HG03025 (cell line): ENCODE results near the gene C9orf153.
"Not testable (repeated sequence)": the region's sequence is repeated elsewhere in the genome, so short reads cannot be mapped to it uniquely, and the experiment has no call there.

ENCODE experiments used
- ATAC-seq: cut with Tn5 transposase; IDR thresholded peaks from one replicate; pipeline ENCODE4 v1.9.1; 2021; ENCODE audit warnings: mild to moderate bottlenecking, moderate library complexity; ENCODE audit not compliant: unreplicated experiment, low FRiP score

C9orf153 gene

DNA sequence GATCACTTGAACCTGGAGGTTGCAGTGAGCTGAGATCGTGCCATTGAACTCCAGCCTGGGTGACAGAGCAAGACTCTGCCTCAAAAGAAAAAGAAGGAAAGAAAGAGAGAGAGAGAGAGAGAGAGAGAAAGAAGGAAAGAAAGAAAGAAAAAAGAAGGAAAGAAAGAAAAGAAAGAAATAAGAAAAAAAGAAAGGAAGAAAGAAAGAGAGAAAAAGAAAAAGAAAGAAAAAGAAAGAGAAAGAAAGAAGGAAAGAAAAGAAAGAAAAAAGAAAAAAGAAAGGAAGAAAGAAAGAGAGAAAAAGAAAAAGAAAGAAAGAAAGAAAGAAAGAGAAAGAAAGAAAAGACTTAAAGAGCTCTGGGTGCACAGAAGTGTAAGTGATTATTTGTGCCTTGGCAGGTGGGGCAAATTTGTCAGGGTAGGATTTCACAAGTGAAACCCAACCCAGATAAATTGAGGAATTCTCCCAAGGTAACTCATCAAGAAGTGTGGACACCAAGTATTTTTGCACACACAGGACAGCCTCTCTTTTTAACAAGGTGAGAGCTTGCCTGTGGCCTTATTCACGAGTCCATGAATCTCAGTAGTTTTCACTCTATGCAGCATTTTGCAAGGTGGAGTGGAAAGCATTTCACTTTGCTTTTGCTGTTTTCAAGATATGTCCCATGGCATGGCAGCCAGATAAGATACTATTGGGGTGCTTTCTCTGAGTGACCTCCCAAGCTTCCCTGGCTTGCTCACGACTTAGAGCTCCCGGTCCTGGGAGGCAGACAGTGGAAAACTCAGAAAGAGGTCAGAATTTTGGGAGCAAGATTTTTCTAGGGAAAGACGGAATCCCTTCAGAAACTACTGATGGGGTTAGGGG lies 57.8 kb downstream of the C9orf153 start:
- no peak for ATAC-seq

DNA sequence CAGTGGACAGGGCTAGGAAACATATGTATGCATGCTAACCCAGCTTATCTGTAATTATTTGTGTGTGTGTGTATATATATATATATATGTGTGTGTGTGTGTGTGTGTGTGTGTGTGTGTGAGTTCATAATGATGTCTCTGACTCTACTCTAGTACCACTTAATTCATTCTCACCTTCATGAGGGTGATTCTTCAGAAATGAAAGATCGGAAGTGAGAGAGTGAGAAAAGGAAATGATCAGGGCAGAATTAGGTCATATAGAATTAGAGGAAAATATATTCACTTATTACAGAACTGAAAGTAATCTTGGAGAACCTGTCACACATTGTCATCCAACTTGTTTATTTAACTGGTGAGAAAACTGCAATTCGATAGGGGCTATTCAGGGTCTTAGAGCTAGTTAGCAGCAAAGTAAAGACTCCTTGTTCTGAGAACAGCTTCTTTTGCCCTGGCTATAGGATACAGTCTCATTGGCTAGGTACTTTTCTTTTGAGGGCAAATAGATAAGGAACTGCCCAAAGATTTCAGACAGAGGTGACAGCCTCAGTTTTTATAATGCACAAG lies 58.8 kb downstream of the C9orf153 start:
- no peak for ATAC-seq

DNA sequence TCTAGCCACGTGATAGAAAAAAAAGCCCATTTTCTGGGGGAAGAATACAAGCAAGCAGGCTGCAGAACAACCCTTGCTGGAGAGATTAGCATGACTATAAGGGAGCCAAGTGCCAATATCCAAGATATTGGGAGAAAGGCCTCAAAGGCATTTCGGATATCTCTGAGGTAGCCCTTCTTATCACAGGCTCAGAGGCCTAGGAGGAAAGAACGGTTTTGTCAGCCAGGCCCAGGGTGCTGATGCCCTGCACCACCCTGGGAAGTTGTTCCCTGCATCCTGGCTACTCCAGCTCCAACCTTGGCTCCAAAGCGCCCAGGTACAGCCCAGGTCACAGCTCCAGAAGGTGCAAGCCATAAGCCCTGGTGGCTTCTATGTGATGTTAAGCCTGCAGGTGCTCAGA lies 66.4 kb downstream of the C9orf153 start:
- ATAC-seq, result no peak

DNA sequence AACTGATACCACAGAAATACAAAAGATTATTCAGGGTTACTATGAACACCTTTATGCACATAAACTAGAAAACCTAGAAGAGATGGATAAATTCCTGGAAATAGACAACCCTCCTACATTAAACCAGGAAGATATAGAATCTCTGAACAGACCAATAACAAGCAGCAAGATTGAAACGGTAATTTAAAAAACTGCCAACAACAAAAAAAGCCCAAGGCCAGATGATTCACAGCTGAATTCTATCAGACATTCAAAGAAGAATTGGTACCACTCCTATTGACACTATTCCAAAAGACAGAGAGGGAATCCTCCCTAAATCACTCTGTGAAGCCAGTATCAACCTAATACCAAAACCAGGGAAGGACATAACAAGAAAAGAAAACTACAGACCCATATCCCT lies 68.8 kb downstream of the C9orf153 start:
- not testable (repeated sequence) for ATAC-seq

- ATAC-seq, result no peak
Measured at GRCh38 chr9:86187121-86187520, 72.3 kb downstream of the C9orf153 start.

DNA sequence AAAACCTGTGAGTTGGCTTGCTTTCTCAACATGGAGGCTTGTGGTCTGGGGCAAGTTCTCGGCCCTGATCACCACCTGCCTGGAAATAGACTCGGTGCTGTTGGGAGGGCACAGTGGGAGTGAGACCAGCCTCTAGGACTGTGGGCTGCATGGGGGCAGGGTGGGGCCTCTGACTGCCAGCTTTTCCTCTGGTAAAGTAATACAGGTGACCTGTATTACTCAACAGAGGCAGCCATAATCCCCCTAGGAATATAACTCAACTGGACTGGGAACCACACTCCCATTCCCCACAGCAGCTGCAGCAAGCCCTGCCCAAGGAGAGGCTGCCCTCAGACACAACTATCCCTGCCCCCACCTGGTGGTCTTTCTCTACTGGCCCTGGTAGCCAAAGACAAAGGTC lies 72.8 kb downstream of the C9orf153 start:
- ATAC-seq, result no peak

GRCh38 chr9:86185872-86186271 lies 73.6 kb downstream of the C9orf153 start:
- no peak for ATAC-seq

GRCh38 chr9:86184138-86184524 lies 75.3 kb downstream of the C9orf153 start:
- no peak for ATAC-seq

DNA sequence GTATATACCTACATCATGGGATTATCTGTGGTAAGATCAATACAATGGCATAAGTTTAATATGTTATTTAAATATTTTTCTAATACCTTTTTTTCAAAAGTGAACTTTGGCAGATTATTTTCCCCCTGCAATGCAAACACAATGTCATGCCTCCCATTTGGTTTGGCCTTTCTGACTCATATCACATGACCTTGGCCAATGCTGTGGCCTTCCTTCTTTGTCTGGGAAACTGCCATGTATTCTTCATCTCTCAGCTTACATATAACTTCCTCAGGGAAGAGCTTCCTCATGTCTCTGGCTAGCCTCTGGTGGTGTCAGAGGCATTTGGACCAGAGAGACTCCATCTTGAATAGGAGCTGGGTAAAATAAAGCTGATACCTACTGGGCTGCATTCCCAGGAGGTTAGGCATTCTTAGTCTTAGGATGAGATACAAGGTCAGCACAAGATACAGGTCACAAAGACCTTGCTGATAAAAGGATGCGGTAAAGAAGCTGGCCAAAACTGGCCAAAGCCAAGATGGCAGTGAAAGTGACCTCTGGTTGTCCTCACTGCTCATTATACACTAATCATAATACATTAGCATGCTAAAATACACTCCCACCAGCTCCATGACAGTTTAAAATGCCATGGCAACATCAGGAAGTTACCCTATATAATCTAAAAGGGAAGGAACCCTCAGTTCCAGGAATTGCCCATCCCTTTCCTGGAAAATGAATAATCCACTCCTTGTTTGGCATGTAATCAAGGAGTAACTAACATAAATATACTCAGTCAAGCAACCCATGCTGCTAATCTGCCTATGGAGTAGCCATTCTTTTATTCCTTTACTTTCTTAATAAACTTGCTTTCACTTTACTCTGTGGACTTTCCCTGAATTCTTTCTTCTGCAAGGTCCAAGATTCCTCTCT lies 76.0 kb downstream of the C9orf153 start:
- ATAC-seq, result no peak

DNA sequence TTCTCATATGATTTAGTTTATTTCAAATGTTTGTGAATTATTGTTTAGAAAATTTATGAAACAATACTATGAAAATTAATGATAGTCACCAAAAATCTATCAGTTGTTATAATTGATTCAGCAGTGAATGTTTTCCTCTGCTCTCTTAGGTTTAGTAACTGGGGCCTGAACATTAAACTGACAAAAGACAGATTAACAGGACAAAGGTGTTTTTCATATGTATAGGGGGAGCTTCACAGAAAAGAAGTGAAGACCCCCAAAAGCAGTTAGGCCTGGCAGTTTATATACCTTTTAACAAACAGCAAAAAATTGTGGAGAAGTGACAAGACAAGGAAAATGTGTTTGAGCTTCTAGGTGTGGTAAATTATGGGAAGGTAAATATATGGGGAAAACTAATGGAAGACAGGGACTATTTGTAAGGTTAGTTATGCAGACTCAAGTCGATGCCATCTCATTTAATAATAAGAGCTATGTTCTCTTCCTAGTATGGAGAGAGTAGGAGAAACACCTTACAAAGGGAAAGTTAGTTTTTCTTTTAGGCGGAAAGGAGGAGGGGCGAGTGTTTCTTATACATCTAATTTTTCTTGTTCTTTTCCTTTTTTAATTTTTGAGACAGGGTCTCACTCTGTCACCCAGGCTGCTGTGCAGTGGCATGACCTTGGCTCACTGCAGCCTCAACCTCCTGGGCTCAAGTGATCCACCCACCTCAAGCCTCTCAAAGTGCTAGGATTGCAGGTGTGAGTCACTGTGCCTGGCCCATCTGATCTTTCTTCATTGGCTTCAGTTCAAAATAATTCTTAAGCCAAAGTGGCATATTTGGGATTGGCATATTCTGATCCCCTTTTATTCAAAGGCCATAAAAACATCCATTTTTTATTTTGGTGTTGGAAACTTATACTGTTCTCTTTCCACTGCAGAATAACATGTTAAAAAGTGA lies 77.8 kb downstream of the C9orf153 start:
- ATAC-seq, result no peak

DNA sequence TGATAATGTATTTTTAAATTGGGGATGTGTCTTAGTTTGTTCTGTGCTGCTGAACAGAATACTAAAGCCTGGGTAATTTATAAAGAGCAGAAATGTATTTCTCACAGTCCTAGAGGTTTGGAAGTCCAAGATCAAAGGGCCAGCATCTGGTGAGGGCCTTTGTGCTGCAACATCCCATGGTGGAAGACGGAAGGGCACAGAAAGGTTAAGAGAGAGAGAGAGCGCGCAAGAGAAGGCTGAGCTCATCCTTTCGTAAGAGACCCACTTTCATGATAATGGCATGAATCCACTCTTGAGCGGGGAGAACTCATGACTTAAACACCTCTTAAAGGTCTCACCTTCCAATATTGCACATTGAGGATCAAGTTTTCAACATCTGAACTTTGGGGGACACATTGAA lies 81.0 kb downstream of the C9orf153 start:
- ATAC-seq, result no peak

- no peak for ATAC-seq
Measured at GRCh38 chr9:86177995-86178394, 81.5 kb downstream of the C9orf153 start.

DNA sequence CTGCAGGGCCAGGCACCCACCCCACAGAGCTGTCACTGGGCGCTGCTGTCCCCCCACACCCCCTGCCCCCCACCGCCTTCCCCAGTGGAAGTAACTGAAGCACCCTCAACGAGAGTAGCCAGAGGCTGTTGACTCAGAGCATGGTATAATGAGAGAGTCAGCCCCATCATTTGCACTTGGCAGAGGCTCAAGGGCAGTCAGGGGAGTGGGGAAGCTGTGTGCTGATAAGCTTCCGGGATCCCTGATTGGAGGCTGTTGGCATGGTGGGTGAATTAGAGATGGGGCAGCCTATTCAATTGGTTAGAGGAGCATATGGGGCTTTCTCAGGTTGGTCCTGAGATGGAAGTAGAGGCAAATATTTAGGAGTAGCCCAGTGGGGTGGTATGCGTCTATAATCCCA lies 83.0 kb downstream of the C9orf153 start:
- ATAC-seq, result no peak

DNA sequence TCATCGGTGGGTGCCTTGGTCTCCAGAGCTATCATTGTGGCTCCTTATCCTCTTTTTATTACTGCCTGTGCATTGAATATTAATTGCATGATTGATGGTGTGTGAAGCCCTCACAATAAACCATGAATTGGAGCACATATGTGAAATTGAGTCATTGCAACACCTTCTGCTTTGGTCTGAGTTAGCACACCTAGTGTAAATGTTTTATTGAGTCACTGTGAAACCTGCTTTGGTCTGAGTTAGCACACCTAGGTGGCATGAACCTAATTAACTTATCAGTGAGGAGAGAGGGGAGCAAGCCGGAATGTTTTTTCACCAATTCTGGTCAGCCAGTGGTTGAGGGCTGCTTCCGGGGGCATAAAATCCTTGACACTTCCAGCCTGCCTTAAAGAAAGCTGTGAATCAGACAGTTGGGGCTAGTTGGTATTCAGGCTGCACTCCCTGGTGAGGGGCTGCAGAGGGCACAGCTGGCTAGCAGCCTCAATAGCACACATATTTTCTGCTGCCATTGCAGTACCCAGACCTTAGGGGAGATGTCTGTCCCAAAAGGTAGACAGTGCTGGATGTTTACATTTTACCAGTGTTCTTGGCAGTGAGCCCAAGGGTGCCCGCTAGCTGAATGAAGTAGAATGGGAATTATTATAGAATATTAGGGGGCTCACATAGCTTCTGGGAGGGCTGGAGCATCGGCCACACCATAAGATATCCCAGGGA lies 83.6 kb downstream of the C9orf153 start:
- ATAC-seq, result no peak

DNA sequence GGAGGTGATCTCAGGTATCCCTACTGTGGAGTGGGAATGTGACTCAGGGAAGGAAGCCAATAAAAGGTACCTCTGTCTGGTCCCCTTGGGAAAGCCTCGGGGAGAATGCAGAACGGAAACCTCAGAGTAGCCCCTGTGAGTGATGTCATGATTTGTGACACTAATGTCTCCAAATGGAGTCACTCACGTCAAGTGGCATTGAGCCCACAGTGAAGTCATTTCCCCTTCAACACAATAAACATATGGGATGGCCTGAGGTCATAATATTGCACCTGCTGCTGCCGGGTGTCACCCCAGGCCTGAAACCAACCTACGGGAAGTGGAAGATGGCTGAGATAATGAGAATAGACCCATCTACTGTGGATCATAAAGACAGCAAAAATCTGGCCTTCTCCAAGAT lies 84.2 kb downstream of the C9orf153 start:
- no peak for ATAC-seq
